HG02938 (cell line): ENCODE results near the gene DNAH8.
"Not testable (repeated sequence)": the region's sequence is repeated elsewhere in the genome, so short reads cannot be mapped to it uniquely, and the experiment has no call there.

Experiments used
- ATAC-seq: cut with Tn5 transposase; IDR thresholded peaks from one replicate; pipeline ENCODE4 v1.9.1; 2021; ENCODE audit warnings: mild to moderate bottlenecking, moderate library complexity; ENCODE audit not compliant: unreplicated experiment

DNAH8 gene

GRCh38 chr6:38794682-38795081 lies 79.6 kb downstream of the DNAH8 start:
- no peak for ATAC-seq

GRCh38 chr6:38796006-38796405 lies 80.9 kb downstream of the DNAH8 start:
- ATAC-seq: no peak

GRCh38 chr6:38796437-38796836 lies 81.3 kb downstream of the DNAH8 start:
- ATAC-seq: not testable (repeated sequence)

GRCh38 chr6:38796850-38797249 lies 81.7 kb downstream of the DNAH8 start:
- ATAC-seq: no peak

GRCh38 chr6:38797391-38797790 lies 82.3 kb downstream of the DNAH8 start:
- no peak for ATAC-seq

GRCh38 chr6:38799529-38800184 lies 84.5 kb downstream of the DNAH8 start:
- ATAC-seq: no peak

- ATAC-seq: no peak
Observed at GRCh38 chr6:38801305-38801704, 86.2 kb downstream of the DNAH8 start.

- no peak for ATAC-seq
Observed at GRCh38 chr6:38802497-38802896, 87.4 kb downstream of the DNAH8 start.

- no peak for ATAC-seq
Observed at GRCh38 chr6:38803129-38803528, 88.0 kb downstream of the DNAH8 start.

- no peak for ATAC-seq
Observed at GRCh38 chr6:38804358-38804757, 89.2 kb downstream of the DNAH8 start.

GRCh38 chr6:38805127-38805655 lies 90.1 kb downstream of the DNAH8 start:
- no peak for ATAC-seq

GRCh38 chr6:38805692-38806091 lies 90.6 kb downstream of the DNAH8 start:
- no peak for ATAC-seq

- ATAC-seq: no peak
Observed at GRCh38 chr6:38806271-38806670, 91.2 kb downstream of the DNAH8 start.

GRCh38 chr6:38806833-38807232 lies 91.7 kb downstream of the DNAH8 start:
- ATAC-seq: no peak

- no peak for ATAC-seq
Observed at GRCh38 chr6:38808039-38808438, 92.9 kb downstream of the DNAH8 start.

- no peak for ATAC-seq
Observed at GRCh38 chr6:38813041-38813823, 98.1 kb downstream of the DNAH8 start.

GRCh38 chr6:38814761-38815160 lies 99.7 kb downstream of the DNAH8 start:
- ATAC-seq: no peak

- ATAC-seq: no peak
Observed at GRCh38 chr6:38815250-38815649, 100.1 kb downstream of the DNAH8 start.

- ATAC-seq: no peak
Observed at GRCh38 chr6:38818691-38819090, 103.6 kb downstream of the DNAH8 start.

- no peak for ATAC-seq
Observed at GRCh38 chr6:38822963-38823362, 107.9 kb downstream of the DNAH8 start.

GRCh38 chr6:38824243-38824894 lies 109.3 kb downstream of the DNAH8 start:
- ATAC-seq: no peak

- no peak for ATAC-seq
Observed at GRCh38 chr6:38827024-38827423, 111.9 kb downstream of the DNAH8 start.
